GM21576 (cell line): ENCODE results near the gene SSRP1.
"Not testable (repeated sequence)": the region's sequence is repeated elsewhere in the genome, so short reads cannot be mapped to it uniquely, and the experiment has no call there.

ENCODE experiments used
- ATAC-seq: cut with Tn5 transposase; IDR thresholded peaks from one replicate; pipeline ENCODE4 v1.9.1; 2021; ENCODE audit warnings: mild to moderate bottlenecking, moderate library complexity; ENCODE audit not compliant: unreplicated experiment

SSRP1 gene

DNA sequence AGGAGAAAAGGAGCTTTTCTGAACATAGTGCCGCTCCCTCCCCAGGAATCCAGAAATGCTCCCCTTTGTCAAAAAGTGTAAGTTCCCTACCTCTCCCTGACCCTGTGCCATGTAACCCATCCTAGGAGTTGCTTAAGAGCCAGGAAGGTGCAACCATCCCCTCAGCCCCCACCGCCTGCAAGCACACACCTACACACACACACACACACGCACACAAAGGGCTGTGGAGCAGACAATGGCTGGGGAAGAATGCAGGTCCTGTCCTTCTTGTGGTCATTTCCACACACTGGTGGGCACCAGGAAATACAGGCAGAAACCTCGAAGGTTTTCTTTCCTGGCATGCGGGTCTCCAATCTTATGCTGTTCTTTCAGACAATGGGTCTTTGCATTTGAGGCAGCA is 3.6 kb upstream of the SSRP1 start:
- ATAC-seq = no peak

DNA sequence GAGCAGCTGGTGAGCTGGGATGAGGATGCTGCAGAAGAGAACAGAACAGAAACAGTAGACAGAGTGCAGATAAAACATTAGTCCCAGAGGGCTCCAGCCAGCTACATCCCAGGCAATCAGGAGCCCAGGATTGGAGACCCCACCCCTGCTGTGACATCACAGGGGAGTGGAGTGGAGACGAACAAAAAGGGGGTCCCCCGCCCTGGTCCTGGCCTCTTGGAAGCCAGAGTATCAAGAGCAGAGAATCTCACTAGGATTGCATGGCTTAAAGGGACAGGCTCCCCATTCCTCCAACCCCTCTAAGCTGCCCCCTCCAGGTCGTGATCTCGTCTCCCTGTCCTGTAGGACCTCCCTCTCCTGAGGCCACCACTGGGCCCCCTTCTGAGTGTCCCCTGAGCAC is 2.5 kb upstream of the SSRP1 start, which contains the start of gene P2RX3:
P2RX3 (plus strand) TSS at position 211 of the 400 bp plus-strand sequence. CDS start 199 bp downstream, outside the sequence.
- no peak for ATAC-seq

DNA sequence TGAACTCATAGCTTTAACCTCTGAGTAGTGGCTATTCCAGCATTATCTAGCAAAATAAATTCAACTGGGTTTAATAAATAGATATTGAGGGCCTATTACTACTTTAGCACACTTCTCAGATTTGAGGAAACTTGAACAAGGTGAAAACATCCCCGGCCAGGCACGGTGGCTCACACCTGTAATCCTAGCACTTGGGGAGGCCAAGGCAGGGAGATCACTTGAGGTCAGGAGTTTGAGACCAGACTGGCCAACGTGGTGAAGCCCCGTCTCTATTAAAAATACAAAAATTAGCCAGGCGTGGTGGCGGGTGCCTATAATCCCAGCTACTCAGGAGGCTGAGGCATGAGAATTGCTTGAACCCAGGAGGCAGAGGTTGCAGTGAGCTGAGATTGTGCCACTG is 1.2 kb upstream of the SSRP1 start:
- ATAC-seq = not testable (repeated sequence)

DNA sequence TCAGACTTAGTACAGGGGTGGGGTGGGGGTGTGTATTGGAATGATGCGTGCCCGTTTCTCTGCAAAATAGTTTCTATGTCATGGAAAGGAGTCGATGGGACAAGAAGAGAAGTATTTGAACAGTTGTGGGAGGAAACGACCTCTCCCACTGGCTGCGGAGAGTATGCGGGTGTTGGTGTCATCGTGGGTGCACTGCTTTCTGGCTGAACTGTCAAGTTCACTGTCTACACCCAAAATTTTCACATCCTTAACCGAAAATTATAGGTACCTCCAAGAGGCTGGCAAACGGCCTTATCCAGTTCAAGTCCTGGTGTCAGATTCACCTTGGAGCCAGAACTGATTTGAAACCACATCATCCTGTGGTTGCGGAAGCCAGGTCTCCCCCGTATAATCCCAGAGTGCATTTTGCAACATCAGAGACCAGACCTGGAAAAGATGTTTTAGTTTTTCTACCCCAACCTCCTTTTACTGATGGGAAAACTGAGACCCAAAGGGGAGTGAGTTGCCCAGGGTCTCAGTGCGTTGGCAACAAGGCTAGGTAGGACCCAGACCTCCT is 497 bp upstream of the SSRP1 start:
- ATAC-seq = no peak

DNA sequence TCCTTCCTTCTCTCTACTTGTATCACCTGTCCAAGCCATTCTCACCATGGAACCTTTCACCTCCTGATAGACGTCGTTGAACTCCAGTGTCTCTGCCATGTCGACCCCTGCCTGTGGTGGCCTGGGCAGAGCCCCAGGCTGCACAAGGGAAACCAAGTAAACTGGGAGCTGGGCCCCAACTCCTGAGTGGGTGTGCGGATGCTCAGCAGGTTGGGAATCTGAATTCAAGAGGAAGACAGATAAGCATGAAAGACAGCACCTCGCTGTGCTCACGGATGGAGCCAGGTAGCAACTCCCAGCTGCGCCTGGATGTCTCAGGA is 709 bp downstream of the SSRP1 start:
- ATAC-seq = peak; percentile 1

DNA sequence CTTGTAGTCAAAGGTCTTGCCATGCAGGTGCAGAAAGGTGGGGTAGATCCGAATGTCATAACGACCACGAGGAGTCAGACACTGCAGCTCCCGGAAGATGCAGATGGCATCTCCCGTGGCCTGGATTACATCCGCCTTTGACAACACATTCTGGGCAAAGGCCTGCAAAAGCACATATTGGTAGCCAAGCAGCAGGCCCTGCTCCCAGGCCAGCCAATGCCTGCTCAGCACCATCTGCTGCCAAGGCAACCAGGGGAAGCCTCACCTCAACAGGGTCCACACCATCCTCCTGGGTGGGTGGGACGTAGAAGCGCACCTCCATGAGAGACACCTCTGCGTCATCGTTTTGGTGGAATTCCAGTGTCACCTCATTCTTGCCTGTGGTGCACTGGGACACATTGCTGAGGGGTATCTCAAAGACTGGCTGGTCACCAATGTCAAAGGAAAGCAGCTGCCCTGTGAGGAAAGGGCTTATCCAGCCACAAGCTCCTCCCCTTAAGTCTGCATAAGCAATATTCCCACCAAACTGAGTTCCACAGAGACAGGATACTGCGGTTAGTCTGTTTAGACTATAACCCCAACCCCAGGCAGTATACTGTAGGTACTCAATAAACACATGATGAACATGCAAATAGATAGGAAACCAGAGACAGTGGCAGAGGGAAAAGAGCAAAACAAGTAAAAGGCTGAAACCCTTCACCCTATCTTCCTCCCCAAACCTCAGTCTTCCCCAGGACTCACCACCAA is 2.8 kb downstream of the SSRP1 start:
- ATAC-seq = no peak

DNA sequence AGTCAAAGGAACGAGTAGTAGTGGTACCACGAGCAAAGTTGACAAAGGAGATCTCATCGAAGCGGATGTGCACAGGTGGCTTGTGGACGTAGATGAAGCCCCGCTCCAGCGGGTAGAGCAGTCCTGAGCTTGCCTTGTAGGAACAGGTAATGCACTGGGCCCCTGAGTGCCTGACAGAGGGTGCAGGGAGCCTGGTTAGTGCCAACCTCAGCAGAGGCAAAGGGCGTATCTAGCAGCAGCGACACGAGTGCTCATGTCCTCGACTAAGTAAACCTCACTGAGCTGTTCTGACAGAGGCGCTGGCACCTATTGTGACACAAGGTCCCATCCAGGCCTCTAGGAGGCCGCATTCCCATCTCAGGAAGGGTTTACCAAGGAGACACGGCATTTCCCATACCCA is 4.0 kb downstream of the SSRP1 start:
- ATAC-seq = no peak

DNA sequence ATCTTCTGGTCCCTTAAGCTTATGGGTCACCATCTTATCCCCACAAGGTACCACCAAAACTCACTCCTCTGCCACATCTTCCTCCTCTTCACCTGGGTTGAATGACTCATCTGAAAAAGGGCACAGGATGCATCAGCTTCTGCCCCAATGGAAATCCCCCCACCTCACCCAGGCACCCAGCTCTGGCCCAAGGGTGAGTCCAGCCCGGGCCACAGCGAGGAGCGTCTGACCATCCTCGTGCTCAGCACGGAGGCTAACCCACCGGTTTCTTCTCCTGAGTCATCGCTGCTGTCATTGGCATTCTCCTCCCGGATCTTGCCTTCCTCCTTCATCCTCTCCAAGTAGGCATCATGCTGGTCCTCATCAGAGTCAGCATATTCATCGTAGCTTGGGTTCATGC is 5.7 kb downstream of the SSRP1 start:
- no peak for ATAC-seq

DNA sequence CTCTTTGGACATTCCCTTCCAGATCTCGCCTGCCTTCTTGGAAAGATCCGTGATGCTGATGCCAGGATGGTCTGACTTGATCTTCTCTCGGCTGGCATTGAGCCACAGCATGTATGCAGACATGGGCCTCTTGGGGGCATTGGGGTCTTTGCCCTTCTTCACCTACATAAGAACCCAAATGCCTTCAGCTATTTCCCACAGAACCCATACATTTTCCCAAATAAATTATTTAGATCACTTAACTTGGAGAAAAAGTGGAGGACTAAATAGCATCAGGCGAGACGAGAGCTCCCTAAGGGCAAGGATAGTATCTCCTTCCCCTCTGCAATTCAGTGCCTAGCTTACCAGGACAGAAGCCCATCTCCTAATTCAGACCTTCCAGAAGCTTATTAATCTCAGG is 8.0 kb downstream of the SSRP1 start:
- no peak for ATAC-seq

DNA sequence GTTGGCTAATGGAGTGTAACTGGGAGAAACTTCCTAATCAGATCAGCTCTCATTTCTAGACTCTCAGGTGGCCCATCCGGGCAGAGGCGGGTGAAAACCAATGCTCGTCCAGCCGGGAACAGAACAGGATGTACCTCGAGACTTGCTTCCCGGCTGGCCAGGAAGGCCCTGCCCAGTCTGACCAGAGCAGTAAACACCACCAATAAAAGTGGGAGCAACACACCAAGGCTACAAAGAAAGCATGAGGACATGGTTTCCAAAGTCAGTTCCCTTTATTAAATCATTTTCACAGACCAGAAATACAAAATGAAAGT is 10.0 kb downstream of the SSRP1 start:
- no peak for ATAC-seq

DNA sequence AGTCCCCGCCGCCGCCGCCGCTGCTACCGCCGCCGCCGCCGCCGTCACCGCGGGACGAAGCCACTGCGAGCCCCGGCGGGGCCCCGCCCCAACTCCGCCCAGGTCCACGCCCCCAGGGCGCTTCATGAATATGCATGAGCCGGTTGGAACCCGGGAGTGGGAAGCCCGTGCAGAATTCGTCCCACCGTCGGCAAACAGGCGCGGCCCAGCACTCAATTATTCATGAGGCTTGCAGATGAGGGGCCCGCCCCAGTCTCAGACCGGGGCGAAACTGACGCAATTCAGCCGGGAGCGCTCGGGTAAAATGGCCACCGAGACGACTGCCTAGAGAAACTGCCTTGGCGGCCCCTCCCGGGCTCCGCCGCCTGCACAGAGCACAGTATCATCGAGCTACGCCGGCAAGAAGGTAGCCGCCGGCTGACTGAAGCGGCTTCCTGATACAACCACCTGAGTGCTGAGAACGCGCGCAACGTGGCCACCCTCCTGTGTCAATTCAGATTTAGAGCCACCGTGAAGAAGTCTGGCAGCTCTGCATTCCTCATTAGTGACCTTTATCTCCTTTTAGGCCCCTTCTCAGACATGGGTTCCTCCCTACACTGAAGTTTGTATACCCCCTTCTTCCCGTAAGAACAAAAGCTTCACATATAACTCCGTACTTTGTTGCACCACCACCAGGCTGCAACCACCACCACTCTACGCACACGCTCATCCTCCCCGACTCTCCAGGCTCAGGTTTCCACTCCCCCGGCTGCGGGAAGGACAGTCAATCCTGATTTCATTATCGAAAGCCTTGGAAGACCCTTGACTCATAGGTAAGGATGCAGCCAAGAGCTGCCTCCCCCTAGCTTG is 10.6 kb downstream of the SSRP1 start, which contains the start of gene TNKS1BP1:
TNKS1BP1 (minus strand) TSS at position 67 of the 849 bp plus-strand sequence. CDS start 3,067 bp downstream, outside the sequence.
- ATAC-seq = peak; percentile 90

DNA sequence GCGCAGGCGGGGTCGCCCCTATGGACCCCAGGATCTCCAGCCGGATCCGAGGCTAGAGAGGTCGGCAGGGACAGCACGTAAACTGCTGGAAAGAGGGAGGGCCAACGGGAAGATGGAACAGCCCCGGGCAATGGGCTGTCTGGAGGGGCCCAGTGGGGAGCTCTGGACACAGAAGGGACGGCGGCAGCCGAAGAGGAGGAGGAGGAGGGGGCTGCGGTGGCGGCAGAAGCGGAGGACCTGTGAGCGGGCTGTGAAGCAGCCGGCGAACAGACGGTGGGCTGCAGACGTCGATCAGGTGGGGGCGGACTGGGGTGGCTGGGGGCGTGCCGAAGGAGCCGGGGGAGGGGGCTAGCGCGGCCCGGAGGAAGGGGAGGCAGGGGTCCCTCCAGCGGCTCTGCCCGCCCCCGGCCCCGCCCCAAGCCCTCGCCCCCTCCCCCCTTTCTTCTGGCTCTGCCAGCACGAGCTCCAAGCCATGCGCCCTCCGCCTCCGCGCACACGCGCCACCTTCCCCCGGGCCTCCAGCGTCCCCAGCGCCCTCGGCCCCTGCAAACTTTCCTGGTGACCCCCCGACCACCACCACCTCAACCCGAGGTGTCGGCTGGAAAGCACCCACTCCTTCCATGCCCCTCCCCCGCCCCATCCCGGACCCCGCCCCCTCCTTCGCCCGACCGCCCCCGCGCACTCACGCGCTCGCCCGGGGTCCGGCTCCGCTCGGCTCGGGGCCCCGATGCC is 11.4 kb downstream of the SSRP1 start:
- no peak for ATAC-seq

DNA sequence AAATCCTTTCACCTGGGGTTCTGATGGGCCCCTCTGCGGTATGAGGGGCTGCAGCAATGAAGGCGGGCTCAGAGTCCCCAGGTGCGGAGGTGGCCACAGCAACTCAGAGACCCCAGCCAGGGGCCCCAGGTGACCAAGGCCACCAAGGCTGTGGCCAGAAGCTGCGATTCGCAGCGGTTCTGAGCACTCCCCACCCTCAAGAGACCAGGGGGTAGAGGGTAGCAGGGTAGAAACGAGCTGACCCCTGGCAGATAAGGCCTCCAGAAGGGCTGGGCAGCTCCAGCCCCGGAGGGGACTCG is 11.9 kb downstream of the SSRP1 start:
- ATAC-seq = no peak

DNA sequence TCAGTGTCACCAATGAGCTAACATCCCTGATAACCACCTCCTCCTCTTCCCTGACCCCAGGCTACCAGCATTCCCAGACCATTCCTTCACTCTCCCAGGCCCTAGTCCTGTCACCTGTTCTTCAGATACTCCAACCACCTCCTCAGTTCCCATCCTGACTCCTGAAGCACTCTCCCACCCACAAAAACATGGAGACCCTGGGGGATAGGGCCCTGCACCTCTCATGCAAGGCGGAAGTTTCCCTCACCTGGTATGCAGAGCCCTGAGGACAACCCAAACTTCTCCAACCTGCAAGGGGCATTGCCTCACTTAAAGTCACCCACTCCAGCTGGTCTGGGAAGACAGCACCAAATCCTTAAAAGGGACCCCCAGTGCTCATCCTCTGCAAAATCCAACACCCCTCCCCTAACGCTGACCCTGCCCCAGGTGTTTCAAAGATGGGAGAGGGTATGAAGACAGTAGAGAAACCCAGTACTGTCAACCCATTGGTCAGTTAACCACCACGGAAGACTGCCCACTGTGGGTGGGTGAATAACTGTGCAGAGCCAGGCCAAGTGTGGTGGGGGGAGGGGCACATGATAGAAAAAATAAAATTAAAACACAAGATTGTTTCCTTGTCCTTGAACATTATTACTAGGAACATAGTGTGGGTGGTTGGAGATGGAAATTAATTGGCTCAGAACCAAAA is 12.4 kb downstream of the SSRP1 start:
- ATAC-seq = no peak

DNA sequence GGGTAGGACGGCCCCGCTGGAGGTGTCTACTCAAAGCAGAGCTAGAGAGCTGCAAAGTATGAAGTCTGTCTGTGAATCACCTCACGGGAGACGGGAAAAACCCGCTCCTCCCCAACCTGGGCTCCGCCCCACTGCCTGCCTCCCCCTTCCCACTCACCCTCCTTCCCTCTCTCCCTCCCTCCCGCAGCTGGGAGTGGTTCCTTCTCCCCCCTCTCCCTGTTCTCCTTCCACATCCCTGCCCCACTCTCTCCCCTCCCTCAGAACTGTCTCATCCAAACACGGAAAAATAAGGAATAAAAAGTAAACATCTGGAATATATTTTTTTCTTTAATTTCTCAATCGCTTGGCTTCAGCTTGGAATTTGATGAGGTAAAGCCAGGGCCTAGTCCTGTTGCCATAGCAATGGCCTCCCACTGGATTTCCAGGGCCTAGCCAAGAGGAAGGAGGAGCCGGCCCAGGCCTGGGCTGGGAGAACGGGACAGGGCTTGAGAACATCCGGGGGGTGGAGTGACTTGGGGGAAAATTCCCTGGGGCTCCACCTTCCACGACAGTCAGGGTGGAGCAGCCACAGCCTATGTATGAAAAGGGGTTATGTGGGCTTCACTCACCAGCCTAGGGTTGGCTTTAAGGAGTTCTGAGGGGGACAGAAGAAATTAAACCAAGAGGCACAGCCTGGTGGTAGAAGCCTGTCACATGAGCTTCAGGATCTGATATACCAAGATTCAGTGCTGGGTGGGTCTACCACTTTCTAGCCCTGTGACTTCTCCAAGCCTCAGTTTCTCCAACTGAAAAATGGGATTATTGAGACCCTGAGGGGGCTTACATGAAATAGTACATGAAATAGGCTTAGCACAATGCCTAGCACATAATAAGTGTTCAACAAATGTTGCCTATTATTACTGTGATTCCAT is 13.2 kb downstream of the SSRP1 start:
- ATAC-seq = no peak

DNA sequence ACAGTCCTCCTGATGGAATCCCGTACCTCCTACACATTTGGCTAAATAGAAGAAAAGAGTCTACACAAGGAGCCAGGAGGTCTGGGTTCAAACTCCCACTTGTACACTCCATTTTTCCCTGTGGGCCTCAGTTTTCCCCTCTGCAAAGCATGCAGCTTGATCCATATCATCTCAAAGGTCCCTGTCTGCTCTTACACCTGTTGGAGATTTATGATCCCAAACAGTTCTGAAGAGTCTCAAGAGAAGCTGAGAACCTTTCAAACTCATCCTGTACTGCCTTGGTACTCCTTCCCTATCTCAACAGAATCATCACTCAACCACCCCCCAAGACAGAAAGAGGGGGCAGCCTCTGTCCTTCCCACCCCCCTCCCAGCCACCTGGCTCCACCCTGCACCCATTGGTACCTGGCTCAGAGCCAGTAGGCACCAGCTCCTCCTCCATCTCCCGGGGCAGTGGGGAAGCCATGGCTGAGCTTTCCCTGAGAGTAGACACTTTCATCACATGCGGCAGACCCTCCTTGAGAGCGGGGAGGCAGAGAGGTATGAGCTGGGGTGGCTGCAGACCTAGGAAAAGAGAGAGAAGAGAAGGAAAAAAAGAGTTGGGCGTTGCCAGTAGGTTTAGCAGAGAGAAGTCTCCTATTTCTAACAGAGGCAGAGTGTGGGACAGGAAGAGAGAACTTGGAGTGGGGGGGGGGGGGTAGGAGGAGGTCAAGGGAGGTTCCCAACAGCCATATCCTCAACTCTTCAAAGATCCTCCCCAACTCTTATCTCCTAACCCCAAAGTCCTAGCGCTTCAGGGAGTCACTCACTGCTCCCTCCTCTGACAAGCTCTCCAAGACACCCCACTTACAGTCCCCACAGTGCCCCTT is 14.1 kb downstream of the SSRP1 start:
- ATAC-seq = no peak

DNA sequence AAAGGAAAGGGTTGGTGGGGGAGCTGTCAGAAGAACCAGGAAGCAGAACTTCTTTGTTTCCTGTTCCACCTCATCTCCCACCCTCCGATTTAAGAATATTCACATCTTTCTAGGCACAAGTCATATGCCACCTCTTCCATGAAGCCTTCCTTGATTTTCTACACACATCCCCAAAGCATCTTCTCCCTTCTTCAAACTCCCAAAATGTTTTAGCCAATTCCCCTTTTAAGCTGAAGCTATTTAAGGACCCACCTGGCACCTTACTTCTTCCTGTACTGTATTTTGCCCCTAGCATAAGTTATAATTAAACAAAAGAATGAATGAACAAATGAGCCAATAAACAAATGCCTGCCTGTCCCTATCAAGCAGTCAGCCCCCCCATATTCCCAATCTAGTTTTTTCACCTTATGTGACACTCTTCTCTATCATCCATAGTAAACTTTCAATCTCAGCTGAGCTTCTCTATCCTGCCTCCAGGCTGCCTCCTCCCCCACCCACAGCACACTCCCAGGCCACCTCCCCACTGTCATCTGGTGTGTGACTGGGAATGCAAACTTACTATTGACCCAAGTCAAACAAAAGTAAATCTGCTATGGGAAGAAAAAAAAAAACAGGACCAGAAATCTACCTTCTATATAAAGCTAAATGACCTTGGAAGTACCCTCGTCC is 14.8 kb downstream of the SSRP1 start:
- no peak for ATAC-seq

DNA sequence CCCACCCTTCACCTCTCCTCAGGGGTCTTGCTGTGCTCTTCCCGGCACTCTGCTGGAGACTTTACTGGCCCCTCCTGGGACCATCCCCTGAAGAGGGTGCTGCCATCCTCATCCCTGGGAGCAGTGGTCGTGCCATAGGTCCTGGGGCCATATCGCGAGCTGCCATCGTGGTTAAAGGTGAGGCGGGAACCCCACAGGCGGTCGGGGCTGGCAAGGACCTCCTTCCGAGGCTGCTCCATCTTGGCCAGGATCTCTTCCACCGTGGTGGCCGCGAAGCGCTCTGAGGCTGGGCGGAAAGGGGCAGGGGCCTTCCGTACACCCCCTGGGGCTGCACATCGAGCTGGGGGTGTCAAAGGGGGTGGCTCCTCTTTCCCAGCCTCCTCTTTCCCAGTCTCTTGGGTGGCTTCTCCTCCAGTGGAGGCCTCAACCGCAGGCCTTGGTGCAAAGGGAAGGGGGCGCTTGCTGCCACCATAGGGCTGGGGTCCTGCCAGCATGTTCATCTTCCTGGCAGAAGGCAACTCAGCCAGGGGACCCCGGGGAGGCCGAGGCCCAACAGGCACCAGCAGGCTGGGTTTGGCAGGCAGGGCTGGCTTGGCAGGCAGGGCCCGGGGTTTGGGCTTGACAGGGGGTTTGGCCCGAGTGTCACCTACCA is 15.5 kb downstream of the SSRP1 start:
- ATAC-seq = no peak
